Activated naive CD8-positive, alpha-beta T cell treated with anti-CD3 and anti-CD28 coated beads, Interleukin-2, amount 10 ng/mL, durations not matched to agents 7 days and 5 days (primary cell): ENCODE results near the gene CD274. TPM values are rescaled to one million over a fixed set of nuclear protein-coding genes. Genes with fewer than 3 reads are reported as not detected.
"Not testable (repeated sequence)": the region's sequence is repeated elsewhere in the genome, so short reads cannot be mapped to it uniquely, and the experiment has no call there.

Experiments
- ATAC-seq: fragments of 150-1000 bp; cut with Tn5 transposase; one replicate; pipeline ENCODE4 v1.10.0; 2021; ENCODE audit warnings: low read depth, moderate library complexity
- POLR2A ChIA-PET: fragments of 350-600 bp; sonication (Branson Sonifier 250); formaldehyde crosslinking; loops from one replicate; lab custom pipeline; 2021; ENCODE audit warnings: antibody characterized with exemption; lab: Charles Lee
- DNase-seq: peaks from one replicate; pipeline ENCODE4 v3.0.0; 2021
- H3K27ac Mint-ChIP-seq: one replicate; pipeline ENCODE4 v1.8.0; 2022; ENCODE audit warnings: mild to moderate bottlenecking, mixed read lengths
- H3K27me3 Mint-ChIP-seq: one replicate; pipeline ENCODE4 v1.8.0; 2022; ENCODE audit warnings: mild to moderate bottlenecking, moderate library complexity, mixed read lengths
- H3K36me3 Mint-ChIP-seq: one replicate; pipeline ENCODE4 v1.8.0; 2021; ENCODE audit warnings: mild to moderate bottlenecking, mixed read lengths
- H3K4me1 Mint-ChIP-seq: one replicate; pipeline ENCODE4 v1.8.0; 2021; ENCODE audit warnings: mixed read lengths
- H3K4me3 Mint-ChIP-seq: one replicate; pipeline ENCODE4 v1.8.0; 2022; ENCODE audit warnings: mild to moderate bottlenecking, moderate library complexity, mixed read lengths
- H3K9me3 Mint-ChIP-seq: one replicate; pipeline ENCODE4 v1.8.0; 2021; ENCODE audit warnings: mixed read lengths
- total RNA-seq, 2 experiments: library from RNA; stranded (reverse); gene quantifications; one replicate each; pipeline ENCODE4 v1.2.3, GENCODE V29; 2021

The CD274 gene
- total RNA-seq, 2 experiments from 2014 or later, result 6.8 to 9.8 TPM

- H3K27me3 Mint-ChIP-seq, POLR2A ChIA-PET, DNase-seq, H3K36me3 Mint-ChIP-seq, H3K9me3 Mint-ChIP-seq, H3K4me3 Mint-ChIP-seq, H3K27ac Mint-ChIP-seq, ATAC-seq: not testable (repeated sequence)
- H3K4me1 Mint-ChIP-seq, result peaks cover 33% of the 10 kb centered on the region
Measured at GRCh38 chr9:5445096-5445495, 5.2 kb upstream of the CD274 start.

GRCh38 chr9:5445886-5446285 lies 4.5 kb upstream of the CD274 start:
- Mint-ChIP-seq H3K9me3 (no peaks in the 10 kb centered on the region), H3K4me3 (no peak overlapping the region), H3K27ac (no peak overlapping the region), H3K36me3 (no peaks in the 10 kb centered on the region), H3K27me3 (no peaks in the 10 kb centered on the region), H3K4me1 (peaks cover 33% of the 10 kb centered on the region)
- POLR2A ChIA-PET, result interaction anchor here (0.8 kb wide), 1 partner anchor 183 kb away, joined by 3 read pairs; the partner anchor contains the start of gene RIC1
- ATAC-seq (no peak), DNase-seq (no peak)

GRCh38 chr9:5446451-5447236 lies 3.7 kb upstream of the CD274 start:
- no peak for DNase-seq
- POLR2A ChIA-PET, result interaction anchor here (0.8 kb wide), 1 partner anchor 182 kb away, joined by 3 read pairs; the partner anchor contains the start of gene RIC1
- H3K9me3 Mint-ChIP-seq, result no peaks in the 10 kb centered on the region
- peaks cover 38% of the 10 kb centered on the region for H3K4me1 Mint-ChIP-seq
- H3K27ac Mint-ChIP-seq, result peak overlapping the region; percentile 47
- ATAC-seq, result no peak
- H3K4me3 Mint-ChIP-seq, result peak overlapping the region; percentile 17
- no peaks in the 10 kb centered on the region for H3K27me3 Mint-ChIP-seq
- H3K36me3 Mint-ChIP-seq, result no peaks in the 10 kb centered on the region

GRCh38 chr9:5447337-5447736 lies 3.0 kb upstream of the CD274 start:
- POLR2A ChIA-PET, result no interaction called here
- DNase-seq (no peak), ATAC-seq (no peak)
- no peaks in the 10 kb centered on the region for H3K9me3 Mint-ChIP-seq
- peaks cover 42% of the 10 kb centered on the region for H3K4me1 Mint-ChIP-seq
- peak overlapping the region; percentile 1 for H3K4me3 Mint-ChIP-seq
- no peaks in the 10 kb centered on the region for H3K36me3 Mint-ChIP-seq
- H3K27me3 Mint-ChIP-seq, result no peaks in the 10 kb centered on the region
- peak overlapping the region; percentile 47 for H3K27ac Mint-ChIP-seq

- no peak for DNase-seq
- POLR2A ChIA-PET, result interaction anchor here (0.7 to 3.6 kb wide), 2 partner anchors 10 to 152 kb away, joined by 3 to 29 read pairs; partner anchors contain the start of gene PLGRKT
- Mint-ChIP-seq H3K4me3 (no peak overlapping the region), H3K27ac (no peak overlapping the region), H3K4me1 (peaks cover 48% of the 10 kb centered on the region), H3K27me3 (no peaks in the 10 kb centered on the region), H3K36me3 (peaks cover 1% of the 10 kb centered on the region), H3K9me3 (no peaks in the 10 kb centered on the region)
- ATAC-seq, result no peak
Measured at GRCh38 chr9:5448016-5448415, 2.3 kb upstream of the CD274 start.

- no peak for ATAC-seq
- no peaks in the 10 kb centered on the region for H3K27me3 Mint-ChIP-seq
- H3K4me1 Mint-ChIP-seq, result peaks cover 49% of the 10 kb centered on the region
- H3K36me3 Mint-ChIP-seq, result peaks cover 1% of the 10 kb centered on the region
- peak overlapping the region; percentile 92 for H3K4me3 Mint-ChIP-seq
- POLR2A ChIA-PET, result interaction anchor here (0.7 to 3.6 kb wide), 4 partner anchors 11 to 152 kb away, joined by 3 to 29 read pairs (median 11); partner anchors contain the start of gene PLGRKT
- H3K9me3 Mint-ChIP-seq, result no peaks in the 10 kb centered on the region
- H3K27ac Mint-ChIP-seq, result peak overlapping the region; percentile 95
- no peak for DNase-seq
Measured at GRCh38 chr9:5448461-5449435, 1.6 kb upstream of the CD274 start.

- H3K36me3 Mint-ChIP-seq, result peaks cover 1% of the 10 kb centered on the region
- ATAC-seq (peak; percentile 5), DNase-seq (no peak)
- peaks cover 53% of the 10 kb centered on the region for H3K4me1 Mint-ChIP-seq
- no peaks in the 10 kb centered on the region for H3K9me3 Mint-ChIP-seq
- POLR2A ChIA-PET, result interaction anchor here (0.9 to 3.6 kb wide), 16 partner anchors 10 to 1923 kb away, joined by 3 to 29 read pairs (median 4); partner anchors contain the start of genes AK3, PDCD1LG2, PLGRKT and RIC1
- H3K27me3 Mint-ChIP-seq, result no peaks in the 10 kb centered on the region
- H3K27ac Mint-ChIP-seq, result peak overlapping the region; percentile 95
- peak overlapping the region; percentile 92 for H3K4me3 Mint-ChIP-seq
Measured at GRCh38 chr9:5449521-5450358, 602 bp upstream of the CD274 start.

- DNase-seq (no peak), ATAC-seq (no peak)
- H3K36me3 Mint-ChIP-seq, result peaks cover 11% of the 10 kb centered on the region
- no peaks in the 10 kb centered on the region for H3K9me3 Mint-ChIP-seq
- POLR2A ChIA-PET, result interaction anchor here (0.6 kb wide), 1 partner anchor 106 kb away, joined by 3 read pairs; no protein-coding TSS in a partner anchor
- H3K27ac Mint-ChIP-seq, result peak overlapping the region; percentile 95
- peak overlapping the region; percentile 92 for H3K4me3 Mint-ChIP-seq
- H3K4me1 Mint-ChIP-seq, result peaks cover 50% of the 10 kb centered on the region
- H3K27me3 Mint-ChIP-seq, result no peaks in the 10 kb centered on the region
Measured at GRCh38 chr9:5452286-5452609, 1.9 kb downstream of the CD274 start.

GRCh38 chr9:5453004-5453403 lies 2.7 kb downstream of the CD274 start:
- Mint-ChIP-seq H3K36me3 (peaks cover 19% of the 10 kb centered on the region), H3K4me3 (peak overlapping the region; percentile 55), H3K9me3 (no peaks in the 10 kb centered on the region), H3K4me1 (peaks cover 43% of the 10 kb centered on the region), H3K27ac (peak overlapping the region; percentile 39), H3K27me3 (no peaks in the 10 kb centered on the region)
- DNase-seq, result no peak
- POLR2A ChIA-PET, result no interaction called here
- ATAC-seq, result no peak

- DNase-seq (no peak), ATAC-seq (no peak)
- Mint-ChIP-seq H3K4me3 (peak overlapping the region; percentile 13), H3K27ac (no peak overlapping the region), H3K27me3 (no peaks in the 10 kb centered on the region), H3K4me1 (peaks cover 39% of the 10 kb centered on the region), H3K9me3 (no peaks in the 10 kb centered on the region), H3K36me3 (peaks cover 26% of the 10 kb centered on the region)
- POLR2A ChIA-PET, result no interaction called here
Measured at GRCh38 chr9:5453673-5454072, 3.3 kb downstream of the CD274 start.

GRCh38 chr9:5455181-5455580 lies 4.8 kb downstream of the CD274 start:
- peak overlapping the region; percentile 17 for H3K4me3 Mint-ChIP-seq
- peaks cover 31% of the 10 kb centered on the region for H3K36me3 Mint-ChIP-seq
- DNase-seq, result no peak
- peaks cover 43% of the 10 kb centered on the region for H3K4me1 Mint-ChIP-seq
- H3K9me3 Mint-ChIP-seq, result no peaks in the 10 kb centered on the region
- H3K27me3 Mint-ChIP-seq, result no peaks in the 10 kb centered on the region
- POLR2A ChIA-PET, result no interaction called here
- no peak for ATAC-seq
- no peak overlapping the region for H3K27ac Mint-ChIP-seq

GRCh38 chr9:5459289-5459829 lies 9.0 kb downstream of the CD274 start:
- ATAC-seq, result peak; percentile 45
- H3K27ac Mint-ChIP-seq, result peak overlapping the region; percentile 72
- H3K4me3 Mint-ChIP-seq, result peak overlapping the region; percentile 28
- no peaks in the 10 kb centered on the region for H3K9me3 Mint-ChIP-seq
- H3K4me1 Mint-ChIP-seq, result peaks cover 24% of the 10 kb centered on the region
- peaks cover 48% of the 10 kb centered on the region for H3K36me3 Mint-ChIP-seq
- H3K27me3 Mint-ChIP-seq, result no peaks in the 10 kb centered on the region
- POLR2A ChIA-PET, result interaction anchor here (1.2 to 2.2 kb wide), 2 partner anchors 9 to 169 kb away, joined by 4 to 6 read pairs; partner anchors contain the start of genes CD274 and RIC1
- DNase-seq, result no peak
